H9 (cell line): Measurements from ENCODE around the gene FRS3. TPM values are rescaled to one million over a fixed set of nuclear protein-coding genes. Genes with fewer than 3 reads are reported as not detected.

Experiments used
- DNase-seq: peaks from one replicate; pipeline ENCODE4 v3.0.0-alpha.2; 2017
- H2AFZ ChIP-seq: one replicate; pipeline ENCODE4 v1.6.1; 2013; ENCODE audit warnings: mild to moderate bottlenecking, low read length, control low read depth, moderate library complexity
- H2AK5ac ChIP-seq: 2 replicates; pipeline ENCODE4 v1.6.1; 2013; ENCODE audit warnings: low read length, control low read depth, mixed read lengths; ENCODE audit not compliant: insufficient read length
- H2BK120ac ChIP-seq: one replicate; pipeline ENCODE4 v1.6.1; 2013; ENCODE audit warnings: low read depth, mild to moderate bottlenecking, low read length, control low read depth, inconsistent platforms; ENCODE audit not compliant: poor library complexity, severe bottlenecking
- H2BK12ac ChIP-seq: 2 replicates; pipeline ENCODE4 v1.6.1; 2013; ENCODE audit warnings: low read length, control low read depth, mixed read lengths, low read depth; ENCODE audit not compliant: insufficient read length
- H2BK15ac ChIP-seq: 2 replicates; pipeline ENCODE4 v1.6.1; 2013; ENCODE audit warnings: low read depth, low read length, control low read depth
- H2BK20ac ChIP-seq: one replicate; pipeline ENCODE4 v1.6.1; 2013; ENCODE audit warnings: low read depth, mild to moderate bottlenecking, low read length, control low read depth, inconsistent platforms; ENCODE audit not compliant: poor library complexity, severe bottlenecking
- H2BK5ac ChIP-seq: 2 replicates; pipeline ENCODE4 v1.6.1; 2013; ENCODE audit warnings: low read length, control low read depth, mixed read lengths; ENCODE audit not compliant: insufficient read length
- H3K14ac ChIP-seq: 2 replicates; pipeline ENCODE4 v1.6.1; 2013; ENCODE audit warnings: low read length, control low read depth; ENCODE audit not compliant: insufficient read depth
- H3K18ac ChIP-seq: 2 replicates; pipeline ENCODE4 v1.6.1; 2013; ENCODE audit warnings: low read depth, mild to moderate bottlenecking, mixed read lengths, low read length, control low read depth; ENCODE audit not compliant: insufficient read length
- H3K23ac ChIP-seq: 2 replicates; pipeline ENCODE4 v1.6.1; 2013; ENCODE audit warnings: low read length, control low read depth, mixed read lengths, low read depth; ENCODE audit not compliant: insufficient read length
- H3K23me2 ChIP-seq: 2 replicates; pipeline ENCODE4 v1.6.1; 2013; ENCODE audit warnings: low read depth, mild to moderate bottlenecking, mixed read lengths, low read length, control low read depth; ENCODE audit not compliant: insufficient read length, poor library complexity, severe bottlenecking
- H3K27ac ChIP-seq: 2 replicates; pipeline ENCODE4 v1.5.1; 2013; ENCODE audit warnings: low read length, control low read depth, mixed read lengths, low read depth; ENCODE audit not compliant: insufficient read length
- H3K27me3 ChIP-seq: 2 replicates; pipeline ENCODE4 v1.6.1; 2013; ENCODE audit warnings: low read length, control low read depth, inconsistent platforms; ENCODE audit not compliant: insufficient read depth
- H3K4ac ChIP-seq: 2 replicates; pipeline ENCODE4 v1.6.1; 2013; ENCODE audit warnings: low read depth, mild to moderate bottlenecking, control low read depth, inconsistent platforms, low read length, moderate library complexity
- H3K4me1 ChIP-seq: 2 replicates; pipeline ENCODE4 v1.6.1; 2013; ENCODE audit warnings: low read length, control low read depth, inconsistent platforms; ENCODE audit not compliant: insufficient read depth
- H3K4me2 ChIP-seq: 2 replicates; pipeline ENCODE4 v1.6.1; 2013; ENCODE audit warnings: low read length, control low read depth, mixed read lengths; ENCODE audit not compliant: insufficient read length, insufficient read depth
- H3K56ac ChIP-seq: 2 replicates; pipeline ENCODE4 v1.6.1; 2013; ENCODE audit warnings: low read depth, mild to moderate bottlenecking, mixed read lengths, low read length, control low read depth; ENCODE audit not compliant: insufficient read length
- H3K79me1 ChIP-seq: 2 replicates; pipeline ENCODE4 v1.6.1; 2013; ENCODE audit warnings: low read depth, mild to moderate bottlenecking, moderate library complexity, low read length, control low read depth, inconsistent platforms; ENCODE audit not compliant: insufficient read depth, poor library complexity, severe bottlenecking
- H3K79me2 ChIP-seq: 2 replicates; pipeline ENCODE4 v1.6.1; 2013; ENCODE audit warnings: low read length, control low read depth, inconsistent platforms; ENCODE audit not compliant: insufficient read depth
- H3K9ac ChIP-seq: 2 replicates; pipeline ENCODE4 v1.6.1; 2013; ENCODE audit warnings: low read length, control low read depth, mixed read lengths; ENCODE audit not compliant: insufficient read length; ENCODE audit errors: extremely low read depth
- H3K9me3 ChIP-seq: one replicate; pipeline ENCODE4 v1.6.1; 2013; ENCODE audit warnings: low read depth, low read length, inconsistent platforms; ENCODE audit not compliant: control insufficient read depth
- H3T11ph ChIP-seq: one replicate; pipeline ENCODE4 v1.6.1; 2013; ENCODE audit warnings: mild to moderate bottlenecking, low read length, control low read depth, inconsistent platforms
- H4K20me1 ChIP-seq: one replicate; pipeline ENCODE4 v1.6.1; 2013; ENCODE audit not compliant: control insufficient read depth, insufficient read length, insufficient read depth
- H4K5ac ChIP-seq: 2 replicates; pipeline ENCODE4 v1.6.1; 2013; ENCODE audit warnings: low read depth, mild to moderate bottlenecking, mixed read lengths, low read length, control low read depth; ENCODE audit not compliant: insufficient read length
- H4K8ac ChIP-seq: replicated peaks from 2 replicates; pipeline ENCODE4 v1.6.1; 2013; ENCODE audit warnings: low read length, control low read depth, mixed read lengths, low read depth; ENCODE audit not compliant: insufficient read length
- H4K91ac ChIP-seq: 2 replicates; pipeline ENCODE4 v1.6.1; 2013; ENCODE audit warnings: low read depth, mild to moderate bottlenecking, moderate library complexity, mixed read lengths, low read length, control low read depth; ENCODE audit not compliant: insufficient read length
- H3K27ac Mint-ChIP-seq, 3 experiments: 2 replicates in 2 of 3; 3 replicates in 1 of 3; pipeline ENCODE4 v1.8.0; 2020 to 2021; ENCODE audit warnings: mixed read lengths in 3 of 3, mild to moderate bottlenecking in 1 of 3, moderate library complexity in 1 of 3
- H3K27me3 Mint-ChIP-seq: 2 replicates; pipeline ENCODE4 v1.8.0; 2021; ENCODE audit warnings: low read depth, mild to moderate bottlenecking, moderate library complexity, mixed read lengths
- H3K36me3 Mint-ChIP-seq, 3 experiments: 2 replicates in 2 of 3; 3 replicates in 1 of 3; pipeline ENCODE4 v1.8.0; 2020 to 2021; ENCODE audit warnings: low read depth in 3 of 3, mixed read lengths in 3 of 3; ENCODE audit not compliant: insufficient read depth in 1 of 3
- H3K4me1 Mint-ChIP-seq, 2 experiments: 2 replicates each; pipeline ENCODE4 v1.8.0; 2020; ENCODE audit warnings: mixed read lengths in 2 of 2
- H3K4me3 Mint-ChIP-seq, 2 experiments: 2 replicates in 1 of 2; 3 replicates in 1 of 2; pipeline ENCODE4 v1.8.0; 2020 to 2021; ENCODE audit warnings: mild to moderate bottlenecking in 2 of 2, mixed read lengths in 2 of 2, moderate library complexity in 1 of 2
- H3K9me3 Mint-ChIP-seq, 2 experiments: 2 replicates in 1 of 2; 3 replicates in 1 of 2; pipeline ENCODE4 v1.8.0; 2020; ENCODE audit warnings: mild to moderate bottlenecking in 2 of 2, mixed read lengths in 2 of 2, moderate library complexity in 1 of 2
- WGBS: extraction: QIAGEN DNeasy Blood & Tissue Kit; methylation state at CpG from one replicate; pipeline ENCODE4 v1.1.7; 2013; ENCODE audit warnings: missing lambda C conversion rate, low lambda C conversion rate, mixed read lengths; ENCODE audit not compliant: insufficient read length; ENCODE audit errors: extremely low coverage; 5-methylcytosine and 5-hydroxymethylcytosine counted together
- total RNA-seq: library from RNA; stranded (reverse); gene quantifications from 2 replicates; pipeline ENCODE4 v1.2.1, GENCODE V29; 2021
- TF ChIP-seq, protein P1 (sequence below): fragments of 200-600 bp; sonication (generic); conservative IDR thresholded peaks from 3 replicates; pipeline ENCODE4 v1.8.0; 2021; ENCODE audit warnings: antibody characterized with exemption, mild to moderate bottlenecking

Gene FRS3
- total RNA-seq, 1 experiment from 2014 or later, result 4.8 TPM

DNA sequence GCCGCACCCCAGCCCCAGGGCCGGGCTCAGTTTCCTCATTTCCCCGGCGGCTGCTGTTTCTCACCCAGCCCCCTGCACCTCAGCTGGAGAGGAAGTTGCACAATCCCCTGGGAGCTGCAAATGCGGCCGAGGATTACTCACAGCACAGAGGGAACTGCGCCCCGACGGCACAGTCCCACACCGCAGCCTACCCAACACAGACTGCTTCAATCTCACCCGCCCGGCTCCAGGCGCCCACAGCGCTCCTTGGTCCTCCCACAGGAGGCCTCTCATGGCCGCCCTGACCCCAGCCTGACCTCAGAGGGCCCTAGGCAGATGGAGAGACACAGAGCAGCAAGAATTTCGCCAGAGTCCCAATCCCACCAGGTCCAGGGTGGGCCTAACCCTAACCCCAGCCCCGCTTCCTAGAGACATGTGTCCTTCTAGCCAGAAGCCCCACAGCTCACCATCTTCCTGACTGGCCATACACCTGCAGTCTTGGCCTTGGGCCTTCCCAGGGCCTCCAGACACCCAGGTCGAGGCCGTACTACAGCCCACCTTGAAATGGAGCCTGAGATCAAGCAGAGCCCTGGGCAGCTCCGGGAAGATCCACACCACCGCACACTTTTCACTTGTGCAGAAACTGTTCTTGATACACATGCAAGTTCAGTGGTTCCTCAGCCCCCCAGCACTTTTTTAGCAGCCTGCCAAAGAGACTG is 56.0 kb downstream of the FRS3 start:
- H3K4me2 ChIP-seq, result no peak overlapping the region
- H3K9ac ChIP-seq, result no peak overlapping the region
- H3K4me1 ChIP-seq, result no peaks in the 10 kb centered on the region
- no peak overlapping the region for H2BK120ac ChIP-seq
- H2AK5ac ChIP-seq, result no peak overlapping the region
- no peak overlapping the region for H2BK20ac ChIP-seq
- no peak overlapping the region for H3K4ac ChIP-seq
- H3K23me2 ChIP-seq, result no peaks in the 10 kb centered on the region
- no peak overlapping the region for H3K27ac ChIP-seq
- H3K18ac ChIP-seq, result no peak overlapping the region
- peaks cover 6% of the 10 kb centered on the region for H3K27me3 Mint-ChIP-seq
- no peak overlapping the region for H3K23ac ChIP-seq
- H2BK5ac ChIP-seq, result no peak overlapping the region
- H3K14ac ChIP-seq, result no peak overlapping the region
- no peak overlapping the region for H3T11ph ChIP-seq
- no peaks in the 10 kb centered on the region for H3K79me2 ChIP-seq
- H3K27ac Mint-ChIP-seq, result peak overlapping the region in 2 of 3 experiments; percentile 82 to 93; a peak in 3 of 7 replicates
- no peak overlapping the region for H4K8ac ChIP-seq
- WGBS, result no CpG with 5 or more reads among the region's 21 CpGs
- DNase-seq, result peak; percentile 53
- H3K4me1 Mint-ChIP-seq, result peaks cover 16 to 18% of the 10 kb centered on the region in 2 experiments
- no peak overlapping the region for H3K56ac ChIP-seq
- no peaks in the 10 kb centered on the region for H3K9me3 ChIP-seq
- no peaks in the 10 kb centered on the region for H3K79me1 ChIP-seq
- H3K4me3 Mint-ChIP-seq, result no peak overlapping the region
- no peaks in the 10 kb centered on the region for H4K20me1 ChIP-seq
- H3K9me3 Mint-ChIP-seq, result no peaks in the 10 kb centered on the region
- no peak overlapping the region for H2AFZ ChIP-seq
- no peak overlapping the region for H2BK15ac ChIP-seq
- no peak overlapping the region for H4K5ac ChIP-seq
- TF ChIP-seq, protein P1, sequence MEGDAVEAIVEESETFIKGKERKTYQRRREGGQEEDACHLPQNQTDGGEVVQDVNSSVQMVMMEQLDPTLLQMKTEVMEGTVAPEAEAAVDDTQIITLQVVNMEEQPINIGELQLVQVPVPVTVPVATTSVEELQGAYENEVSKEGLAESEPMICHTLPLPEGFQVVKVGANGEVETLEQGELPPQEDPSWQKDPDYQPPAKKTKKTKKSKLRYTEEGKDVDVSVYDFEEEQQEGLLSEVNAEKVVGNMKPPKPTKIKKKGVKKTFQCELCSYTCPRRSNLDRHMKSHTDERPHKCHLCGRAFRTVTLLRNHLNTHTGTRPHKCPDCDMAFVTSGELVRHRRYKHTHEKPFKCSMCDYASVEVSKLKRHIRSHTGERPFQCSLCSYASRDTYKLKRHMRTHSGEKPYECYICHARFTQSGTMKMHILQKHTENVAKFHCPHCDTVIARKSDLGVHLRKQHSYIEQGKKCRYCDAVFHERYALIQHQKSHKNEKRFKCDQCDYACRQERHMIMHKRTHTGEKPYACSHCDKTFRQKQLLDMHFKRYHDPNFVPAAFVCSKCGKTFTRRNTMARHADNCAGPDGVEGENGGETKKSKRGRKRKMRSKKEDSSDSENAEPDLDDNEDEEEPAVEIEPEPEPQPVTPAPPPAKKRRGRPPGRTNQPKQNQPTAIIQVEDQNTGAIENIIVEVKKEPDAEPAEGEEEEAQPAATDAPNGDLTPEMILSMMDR, result no peak
- H4K91ac ChIP-seq, result no peak overlapping the region
- no peak overlapping the region for H2BK12ac ChIP-seq
- H3K36me3 Mint-ChIP-seq, result no peaks in the 10 kb centered on the region
- H3K27me3 ChIP-seq, result no peaks in the 10 kb centered on the region
